Measurements from ENCODE around the gene INTS4. TPM values are rescaled to one million over a fixed set of nuclear protein-coding genes. Genes with fewer than 3 reads are reported as not detected.

Gene INTS4
- total and polyA plus RNA-seq, 2 of the 8 experiments (the other 6 are each of a cell fraction or from before 2014, with no cell fraction given), result 27.0 to 31.3 TPM

- no peak overlapping the region for H3K4me2 ChIP-seq (ENCODE audit: insufficient read depth in 1 of 2, low read depth in 2 of 2, low read length in 2 of 2)
- no peak overlapping the region for H3K4ac ChIP-seq (replicated peaks; ENCODE audit: insufficient read length, low read depth, low read length)
- H3K27ac ChIP-seq (ENCODE audit: low read depth, low read length), result no peak overlapping the region
- no peaks in the 10 kb centered on the region for H3K9me3 ChIP-seq (ENCODE audit: insufficient read depth in 2 of 2, low read depth in 1 of 2, low read length in 1 of 2)
- no peaks in the 10 kb centered on the region for H4K20me1 ChIP-seq (replicated peaks in 1 of 2; ENCODE audit: control insufficient read depth in 1 of 2, insufficient read depth in 2 of 2, low read length in 2 of 2)
- H3K27me3 ChIP-seq (replicated peaks in 1 of 4; ENCODE audit: control insufficient read depth in 3 of 4, extremely low read depth in 1 of 4, insufficient read depth in 3 of 4, low read length in 3 of 4), result no peaks in the 10 kb centered on the region
- 100% methylated on average over 1 of the region's 1 CpG; no CpG with 5 or more reads in 1 of the 2 experiments for WGBS, 2 experiments (ENCODE audit: extremely low coverage in 1 of 2, insufficient coverage in 1 of 2, insufficient read length in 1 of 2, insufficient replicate concordance in 2 of 2, low coverage in 1 of 2, low lambda C conversion rate in 2 of 2, missing lambda C conversion rate in 1 of 2)
- H3K23ac ChIP-seq (ENCODE audit: insufficient read length), result no peak overlapping the region
- no peak overlapping the region for H2AK5ac ChIP-seq (ENCODE audit: low read depth, low read length)
- POLR2A ChIA-PET (ENCODE audit: partially characterized antibody), result interaction anchor here (1.4 kb wide), 1 partner anchor 122 kb away, joined by 3 read pairs; no protein-coding TSS in a partner anchor
- FAIRE-seq (no peak), DNase-seq (ENCODE audit: low read depth in 1 of 2, low spot score in 2 of 2) (no peak)
- H4K8ac ChIP-seq (ENCODE audit: extremely low read depth, insufficient read depth, low read length), result no peak overlapping the region
- no peak overlapping the region for H3K9ac ChIP-seq (replicated peaks in 1 of 4; ENCODE audit: extremely low read depth in 1 of 4, low read depth in 3 of 4, low read length in 3 of 4)
- no peak overlapping the region for H4K5ac ChIP-seq (ENCODE audit: insufficient read length, low read depth, low read length)
- H4K91ac ChIP-seq (replicated peaks; ENCODE audit: insufficient read length, low read length), result no peak overlapping the region
- H2BK120ac ChIP-seq (replicated peaks; ENCODE audit: low read depth, low read length), result no peak overlapping the region
- no peaks in the 10 kb centered on the region for H3K23me2 ChIP-seq (ENCODE audit: low read depth, low read length)
- peaks cover 0 to 4% (median 0%) of the 10 kb centered on the region in 4 experiments; a peak in 3 of 7 replicates for H3K4me1 ChIP-seq (replicated peaks in 1 of 4; ENCODE audit: control insufficient read depth in 3 of 4, insufficient read depth in 4 of 4, low read length in 3 of 4)
- CTCF ChIA-PET (ENCODE audit: partially characterized antibody), result no interaction called here
- H2BK5ac ChIP-seq (ENCODE audit: low read depth, low read length), result no peak overlapping the region
- no peak overlapping the region for H3K56ac ChIP-seq (replicated peaks; ENCODE audit: insufficient read length, low read depth, low read length)
- H2BK20ac ChIP-seq (ENCODE audit: low read length), result no peak overlapping the region
- H3K79me2 ChIP-seq (ENCODE audit: control insufficient read depth in 1 of 2, insufficient read depth in 2 of 2, low read length in 2 of 2), result no peaks in the 10 kb centered on the region
- no peak overlapping the region for H3K18ac ChIP-seq (ENCODE audit: extremely low read depth, low read length)
- TF ChIP-seq POU5F1 (IDR thresholded peaks at IDR 0.05; ENCODE audit: low read depth, low read length) (no peak), CBX5 (IDR thresholded peaks at IDR 0.05; ENCODE audit: low read depth, low read length) (no peak), PHF8 (conservative IDR thresholded peaks at IDR 0.05; ENCODE audit: low read depth, low read length) (no peak), CHD2 (IDR thresholded peaks at IDR 0.05; ENCODE audit: low read length) (no peak), ZNF274 (IDR thresholded peaks at IDR 0.05; ENCODE audit: borderline replicate concordance, extremely low read depth, low read length) (no peak), CEBPB (IDR thresholded peaks at IDR 0.05; ENCODE audit: low read depth, low read length) (no peak), SUZ12 (IDR thresholded peaks at IDR 0.05; ENCODE audit: low read length) (no peak), TEAD4 (IDR thresholded peaks at IDR 0.05; ENCODE audit: low read depth, low read length) (no peak), TCF12 (IDR thresholded peaks at IDR 0.05; ENCODE audit: low read depth, low read length) (no peak), KDM1A (IDR thresholded peaks at IDR 0.05; ENCODE audit: borderline replicate concordance, low read length) (no peak), MAX (IDR thresholded peaks at IDR 0.05) (no peak), RNF2 (IDR thresholded peaks at IDR 0.05; ENCODE audit: borderline replicate concordance, low read depth, low read length, missing control alignments, poor library complexity, severe bottlenecking) (no peak)
- H2BK12ac ChIP-seq (ENCODE audit: low read depth, low read length), result no peak overlapping the region
- H2BK15ac ChIP-seq (ENCODE audit: low read length), result no peak overlapping the region
- H3K14ac ChIP-seq (ENCODE audit: insufficient read length), result no peak overlapping the region
- peaks cover 0 to 17% (median 4%) of the 10 kb centered on the region in 4 experiments; a peak in 5 of 8 replicates for H3K36me3 ChIP-seq (ENCODE audit: control insufficient read depth in 2 of 4, insufficient read depth in 4 of 4, low read length in 3 of 4)
- H2AFZ ChIP-seq (ENCODE audit: low read length), result no peak overlapping the region
- no peak overlapping the region for H3K4me3 ChIP-seq (ENCODE audit: extremely low read depth in 1 of 4, insufficient read depth in 2 of 4, low read depth in 3 of 4, low read length in 4 of 4)
- H3K79me1 ChIP-seq (ENCODE audit: low read depth, low read length), result no peaks in the 10 kb centered on the region
Measured at GRCh38 chr11:77873345-77873744, 121.1 kb downstream of the INTS4 start.
